ENCODE data around the gene SWT1. TPM values are rescaled to one million over a fixed set of nuclear protein-coding genes. Genes with fewer than 3 reads are reported as not detected.
"Not testable (repeated sequence)": the region's sequence is repeated elsewhere in the genome, so short reads cannot be mapped to it uniquely, and the experiment has no call there.

SWT1 gene
- total and polyA plus RNA-seq, 10 donors, result 1.3 to 12.8 (median 6.6) TPM

DNA sequence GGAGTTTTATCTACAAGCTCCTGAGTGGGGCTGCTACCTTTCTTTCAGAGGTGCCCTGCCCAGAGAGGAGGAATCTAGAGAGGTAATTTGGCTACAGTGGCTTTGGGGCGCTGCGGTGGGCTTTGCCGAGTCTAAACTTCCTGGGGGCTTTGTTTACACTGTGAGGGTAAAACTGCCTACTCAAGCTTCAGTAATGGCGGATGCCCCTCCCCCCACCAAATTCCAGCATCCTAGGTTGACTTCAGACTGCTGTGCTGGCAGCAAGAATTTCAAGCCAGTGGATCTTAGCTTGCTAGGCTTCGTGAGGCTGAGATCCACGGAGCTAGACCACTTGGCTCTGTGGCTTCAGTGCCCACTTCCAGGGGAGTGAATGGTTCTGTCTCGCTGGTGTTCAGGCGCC is 43.9 kb downstream of the SWT1 start:
- H3K4me1 ChIP-seq, result no peaks in the 10 kb centered on the region
- no peaks in the 10 kb centered on the region for H3K27me3 ChIP-seq (replicated peaks in 1 of 7)
- DNase-seq, result no peak
- intact Hi-C loops (cut with DNase I; ENCODE audit: low total_unique reads), result no loop called here
- H3K36me3 ChIP-seq, result peaks cover 0 to 59% (median 3%) of the 10 kb centered on the region in 6 donors
- WGBS, 5 donors, result 97 to 100% (median 98%) methylated on average over 6 to 8 of the region's 8 CpGs
- peaks cover 0 to 18% (median 13%) of the 10 kb centered on the region in 8 donors for H3K9me3 ChIP-seq
- no peak overlapping the region for H3K27ac ChIP-seq
- no peak overlapping the region for H3K4me3 ChIP-seq
- TF ChIP-seq CTCF (IDR thresholded peaks at IDR 0.05 in 8 of 11, conservative IDR thresholded peaks at IDR 0.05 in 3 of 11) (no peak), POLR2A (IDR thresholded peaks at IDR 0.05) (no peak), POLR2AphosphoS5 (IDR thresholded peaks at IDR 0.05) (no peak)

DNA sequence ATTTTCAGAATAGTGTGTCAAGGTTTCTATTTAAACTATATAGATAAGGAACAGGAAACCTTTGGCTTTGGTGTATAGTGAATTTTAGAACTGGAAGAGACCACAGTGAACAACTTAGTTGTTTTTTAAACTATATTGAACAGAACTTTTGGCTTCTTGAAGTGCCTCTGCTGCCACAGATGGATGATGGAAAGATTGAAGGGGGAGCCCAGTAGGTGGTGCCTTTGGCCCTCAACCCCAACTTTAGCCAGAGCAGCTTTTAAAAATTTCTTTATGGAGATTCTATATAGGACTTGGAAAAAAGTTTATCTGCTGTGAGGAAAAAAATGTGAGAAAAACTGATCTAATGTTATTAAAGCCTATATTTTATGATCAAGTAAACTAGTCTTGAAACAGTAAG is 50.2 kb downstream of the SWT1 start:
- no peak overlapping the region for H3K4me3 ChIP-seq
- peaks cover 0 to 70% (median 0%) of the 10 kb centered on the region in 6 donors for H3K36me3 ChIP-seq
- no peak overlapping the region for H3K27ac ChIP-seq
- no peak for TF ChIP-seq POLR2A (IDR thresholded peaks at IDR 0.05)
- TF ChIP-seq CTCF (IDR thresholded peaks at IDR 0.05 in 8 of 11, conservative IDR thresholded peaks at IDR 0.05 in 3 of 11), result no peak
- no peak for TF ChIP-seq POLR2AphosphoS5 (IDR thresholded peaks at IDR 0.05)
- H3K4me1 ChIP-seq, result no peaks in the 10 kb centered on the region
- peaks cover 0 to 22% (median 6%) of the 10 kb centered on the region in 8 donors for H3K9me3 ChIP-seq
- DNase-seq, result no peak
- intact Hi-C loops (cut with DNase I; ENCODE audit: low total_unique reads), result no loop called here
- no peaks in the 10 kb centered on the region for H3K27me3 ChIP-seq (replicated peaks in 1 of 7)

DNA sequence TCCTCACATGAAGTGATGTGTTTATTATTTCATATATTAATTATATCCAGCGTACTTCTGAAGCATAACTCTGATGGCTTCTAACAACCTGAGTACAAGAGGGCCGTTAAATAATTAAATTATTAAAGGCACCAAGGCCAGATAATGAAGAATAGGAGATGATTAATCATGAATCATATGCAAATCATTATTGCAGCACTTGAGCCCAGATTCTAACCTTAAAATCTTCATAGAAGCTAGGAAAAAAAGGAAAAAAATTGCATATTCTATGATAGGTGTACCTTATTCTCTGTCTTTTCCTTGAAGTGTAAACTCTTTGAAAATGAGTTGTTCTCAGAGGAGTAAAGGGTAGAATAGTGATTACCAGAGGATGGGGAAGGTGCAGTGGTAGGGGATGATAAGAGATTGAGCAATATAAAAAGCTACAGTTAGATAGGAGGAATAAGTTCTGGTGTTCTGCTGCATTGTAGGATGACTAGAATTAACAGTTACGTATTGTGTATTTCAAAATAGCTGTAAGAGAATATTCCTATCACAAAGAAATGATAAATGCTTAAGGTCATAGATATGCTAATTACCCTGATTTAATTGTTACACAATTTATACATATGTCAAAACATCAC is 51.1 kb downstream of the SWT1 start:
- Histone ChIP-seq H3K27me3 (replicated peaks in 1 of 7) (no peaks in the 10 kb centered on the region), H3K4me3 (no peak overlapping the region), H3K36me3 (peaks cover 0 to 61% (median 0%) of the 10 kb centered on the region in 6 donors), H3K9me3 (peaks cover 0 to 22% (median 6%) of the 10 kb centered on the region in 8 donors), H3K27ac (no peak overlapping the region), H3K4me1 (no peaks in the 10 kb centered on the region)
- intact Hi-C loops (cut with DNase I; ENCODE audit: low total_unique reads), result no loop called here
- DNase-seq, result no peak
- TF ChIP-seq POLR2A (IDR thresholded peaks at IDR 0.05) (no peak), POLR2AphosphoS5 (IDR thresholded peaks at IDR 0.05) (no peak), CTCF (IDR thresholded peaks at IDR 0.05 in 8 of 11, conservative IDR thresholded peaks at IDR 0.05 in 3 of 11) (no peak)
- WGBS, 5 donors, result 86 to 98% (median 89%) methylated on average over 3 of the region's 3 CpGs

GRCh38 chr1:185208626-185209180 is 51.7 kb downstream of the SWT1 start:
- Histone ChIP-seq H3K36me3 (peaks cover 0 to 59% (median 0%) of the 10 kb centered on the region in 6 donors), H3K4me3 (no peak overlapping the region), H3K27ac (no peak overlapping the region), H3K27me3 (replicated peaks in 1 of 7) (no peaks in the 10 kb centered on the region), H3K9me3 (peaks cover 0 to 22% (median 6%) of the 10 kb centered on the region in 8 donors), H3K4me1 (no peaks in the 10 kb centered on the region)
- intact Hi-C loops (cut with DNase I; ENCODE audit: low total_unique reads), result no loop called here
- TF ChIP-seq POLR2A (IDR thresholded peaks at IDR 0.05) (no peak), POLR2AphosphoS5 (IDR thresholded peaks at IDR 0.05) (no peak), CTCF (IDR thresholded peaks at IDR 0.05 in 8 of 11, conservative IDR thresholded peaks at IDR 0.05 in 3 of 11) (no peak)
- 86 to 97% (median 95%) methylated on average over 5 of the region's 5 CpGs for WGBS, 5 donors
- no peak for DNase-seq

DNA sequence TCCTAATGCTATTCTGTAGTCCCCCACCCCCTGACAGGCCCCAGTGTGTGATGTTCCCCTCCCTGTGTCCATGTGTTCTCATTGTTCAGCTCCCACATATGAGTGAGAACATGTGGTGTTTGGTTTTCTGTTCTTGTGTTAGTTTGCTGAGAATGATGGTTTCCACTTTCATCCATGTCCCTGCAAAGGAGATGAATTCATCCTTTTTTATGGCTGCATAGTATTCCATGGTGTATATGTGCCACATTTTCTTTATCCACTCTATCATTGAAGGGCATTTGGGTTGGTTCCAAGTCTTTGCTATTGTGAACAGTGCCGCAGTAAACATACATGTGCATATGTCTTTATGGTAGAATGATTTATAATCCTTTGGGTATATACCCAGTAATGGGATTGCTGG is 52.4 kb downstream of the SWT1 start:
- DNase-seq; H3K27ac ChIP-seq; H3K27me3 ChIP-seq (replicated peaks in 1 of 7); intact Hi-C loops (cut with DNase I; ENCODE audit: low total_unique reads); H3K4me1 ChIP-seq; H3K4me3 ChIP-seq: not testable (repeated sequence)
- H3K9me3 ChIP-seq, result peaks cover 0 to 22% (median 6%) of the 10 kb centered on the region in 8 donors
- peaks cover 0 to 59% (median 0%) of the 10 kb centered on the region in 6 donors for H3K36me3 ChIP-seq
- 94 to 100% (median 97%) methylated on average over 1 of the region's 1 CpG for WGBS, 5 donors

Data from spleen (tissue), 11 donors.